Measurements from ENCODE around the gene FAH.

Gene FAH

GRCh38 chr15:80183886-80184285, 31.1 kb downstream of the FAH start:
- Histone ChIP-seq H3K27me3 (ENCODE audit: control insufficient read depth, low read length) (no peaks in the 10 kb centered on the region), H3K9me2 (replicated peaks; ENCODE audit: control insufficient read depth, low read length) (no peaks in the 10 kb centered on the region), H3K36me3 (ENCODE audit: control insufficient read depth, low read length) (no peaks in the 10 kb centered on the region), H3F3A (ENCODE audit: control insufficient read depth, insufficient read depth) (no peaks in the 10 kb centered on the region), H4K20me1 (ENCODE audit: control insufficient read depth, insufficient read depth, low read depth, low read length) (no peaks in the 10 kb centered on the region), H3K4me3 (ENCODE audit: low read length) (no peak overlapping the region), H3K27ac (ENCODE audit: low read depth, low read length) (no peak overlapping the region), H3K4me2 (ENCODE audit: low read length) (no peak overlapping the region), H3K79me2 (ENCODE audit: control insufficient read depth, low read length) (no peaks in the 10 kb centered on the region), H3K9me3 (ENCODE audit: control insufficient read depth, insufficient read depth, low read length) (no peaks in the 10 kb centered on the region), H3K4me1 (ENCODE audit: control insufficient read depth, low read length) (no peaks in the 10 kb centered on the region)
- TF ChIP-seq CTCF (IDR thresholded peaks at IDR 0.05; ENCODE audit: low read depth, low read length, poor library complexity, severe bottlenecking): no peak
- no peak for TF ChIP-seq EZH2phosphoT487 (IDR thresholded peaks at IDR 0.05; ENCODE audit: borderline replicate concordance, low read length)

GRCh38 chr15:80184554-80184953, 31.8 kb downstream of the FAH start:
- no peaks in the 10 kb centered on the region for H3K36me3 ChIP-seq (ENCODE audit: control insufficient read depth, low read length)
- H3K79me2 ChIP-seq (ENCODE audit: control insufficient read depth, low read length): no peaks in the 10 kb centered on the region
- no peaks in the 10 kb centered on the region for H3K9me2 ChIP-seq (replicated peaks; ENCODE audit: control insufficient read depth, low read length)
- H3K27ac ChIP-seq (ENCODE audit: low read depth, low read length): no peak overlapping the region
- no peaks in the 10 kb centered on the region for H3K27me3 ChIP-seq (ENCODE audit: control insufficient read depth, low read length)
- no peak for TF ChIP-seq EZH2phosphoT487 (IDR thresholded peaks at IDR 0.05; ENCODE audit: borderline replicate concordance, low read length)
- no peak for TF ChIP-seq CTCF (IDR thresholded peaks at IDR 0.05; ENCODE audit: low read depth, low read length, poor library complexity, severe bottlenecking)
- no peaks in the 10 kb centered on the region for H3K9me3 ChIP-seq (ENCODE audit: control insufficient read depth, insufficient read depth, low read length)
- H3K4me1 ChIP-seq (ENCODE audit: control insufficient read depth, low read length): no peaks in the 10 kb centered on the region
- H4K20me1 ChIP-seq (ENCODE audit: control insufficient read depth, insufficient read depth, low read depth, low read length): no peaks in the 10 kb centered on the region
- H3K4me2 ChIP-seq (ENCODE audit: low read length): no peak overlapping the region
- H3F3A ChIP-seq (ENCODE audit: control insufficient read depth, insufficient read depth): no peaks in the 10 kb centered on the region
- no peak overlapping the region for H3K4me3 ChIP-seq (ENCODE audit: low read length)

GRCh38 chr15:80185152-80185551, 32.4 kb downstream of the FAH start:
- Histone ChIP-seq H3K27me3 (ENCODE audit: control insufficient read depth, low read length) (no peaks in the 10 kb centered on the region), H4K20me1 (ENCODE audit: control insufficient read depth, insufficient read depth, low read depth, low read length) (no peaks in the 10 kb centered on the region), H3K79me2 (ENCODE audit: control insufficient read depth, low read length) (no peaks in the 10 kb centered on the region), H3K36me3 (ENCODE audit: control insufficient read depth, low read length) (no peaks in the 10 kb centered on the region), H3K4me3 (ENCODE audit: low read length) (no peak overlapping the region), H3K9me2 (replicated peaks; ENCODE audit: control insufficient read depth, low read length) (no peaks in the 10 kb centered on the region), H3K4me2 (ENCODE audit: low read length) (no peak overlapping the region), H3K27ac (ENCODE audit: low read depth, low read length) (no peak overlapping the region), H3F3A (ENCODE audit: control insufficient read depth, insufficient read depth) (no peaks in the 10 kb centered on the region), H3K9me3 (ENCODE audit: control insufficient read depth, insufficient read depth, low read length) (no peaks in the 10 kb centered on the region), H3K4me1 (ENCODE audit: control insufficient read depth, low read length) (no peaks in the 10 kb centered on the region)
- TF ChIP-seq EZH2phosphoT487 (IDR thresholded peaks at IDR 0.05; ENCODE audit: borderline replicate concordance, low read length) (no peak), CTCF (IDR thresholded peaks at IDR 0.05; ENCODE audit: low read depth, low read length, poor library complexity, severe bottlenecking) (no peak)

GRCh38 chr15:80186066-80186465, 33.3 kb downstream of the FAH start:
- no peaks in the 10 kb centered on the region for H4K20me1 ChIP-seq (ENCODE audit: control insufficient read depth, insufficient read depth, low read depth, low read length)
- H3K4me2 ChIP-seq (ENCODE audit: low read length): no peak overlapping the region
- no peak overlapping the region for H3K4me3 ChIP-seq (ENCODE audit: low read length)
- H3K27me3 ChIP-seq (ENCODE audit: control insufficient read depth, low read length): no peaks in the 10 kb centered on the region
- no peak overlapping the region for H3K27ac ChIP-seq (ENCODE audit: low read depth, low read length)
- no peaks in the 10 kb centered on the region for H3K79me2 ChIP-seq (ENCODE audit: control insufficient read depth, low read length)
- H3K4me1 ChIP-seq (ENCODE audit: control insufficient read depth, low read length): no peaks in the 10 kb centered on the region
- H3F3A ChIP-seq (ENCODE audit: control insufficient read depth, insufficient read depth): no peaks in the 10 kb centered on the region
- no peaks in the 10 kb centered on the region for H3K36me3 ChIP-seq (ENCODE audit: control insufficient read depth, low read length)
- H3K9me2 ChIP-seq (replicated peaks; ENCODE audit: control insufficient read depth, low read length): no peaks in the 10 kb centered on the region
- TF ChIP-seq CTCF (IDR thresholded peaks at IDR 0.05; ENCODE audit: low read depth, low read length, poor library complexity, severe bottlenecking) (no peak), EZH2phosphoT487 (IDR thresholded peaks at IDR 0.05; ENCODE audit: borderline replicate concordance, low read length) (no peak)
- H3K9me3 ChIP-seq (ENCODE audit: control insufficient read depth, insufficient read depth, low read length): no peaks in the 10 kb centered on the region

All from DOHH2 (cell line).